HepG2 (cell line): ENCODE results near the gene LBX2. TPM values are rescaled to one million over a fixed set of nuclear protein-coding genes. Genes with fewer than 3 reads are reported as not detected.

Experiments
- CEBPG ChIP-seq: IDR thresholded peaks from 2 replicates; pipeline ENCODE4 v1.6.1; 2016
- KLF16 ChIP-seq, 2 experiments: sonication (generic) in 1 of 2; formaldehyde crosslinking in 1 of 2; IDR thresholded peaks; 2 replicates each; pipeline versions ENCODE4 v1.6.1 to v1.8.0; 2016 to 2023; ENCODE audit warnings: missing genetic modification reagents in 2 of 2, missing compliant biosample characterization in 1 of 2
- PHF5A ChIP-seq: IDR thresholded peaks from one replicate; pipeline ENCODE4 v1.6.1; 2018; ENCODE audit warnings: low read depth, missing genetic modification reagents; ENCODE audit not compliant: unreplicated experiment
- PPARG ChIP-seq: conservative IDR thresholded peaks from 2 replicates; pipeline ENCODE4 v1.6.1; 2016; ENCODE audit warnings: missing biosample characterization, missing genetic modification reagents
- RELA ChIP-seq: sonication (generic); formaldehyde crosslinking; IDR thresholded peaks from 2 replicates; pipeline ENCODE4 v1.4.0; 2020; ENCODE audit warnings: missing genetic modification reagents
- REST ChIP-seq, 2 experiments: IDR thresholded peaks; 2 replicates each; pipeline ENCODE4 v1.6.1; 2011 to 2012; ENCODE audit warnings: low read length in 2 of 2, borderline replicate concordance in 1 of 2, low read depth in 1 of 2, mild to moderate bottlenecking in 1 of 2, moderate library complexity in 1 of 2
- RFX1 ChIP-seq: fragments of 450-650 bp; IDR thresholded peaks from 2 replicates; pipeline ENCODE4 v1.6.1; 2017
- SMAD3 ChIP-seq: sonication (generic); formaldehyde crosslinking; IDR thresholded peaks from 2 replicates; pipeline ENCODE4 v1.4.0; 2020; ENCODE audit warnings: missing genetic modification reagents
- TBL1XR1 ChIP-seq: fragments of 150-350 bp; IDR thresholded peaks from 2 replicates; pipeline ENCODE4 v1.6.1; 2014; ENCODE audit warnings: borderline replicate concordance, low read length; ENCODE audit not compliant: partially characterized antibody
- ZFP1 ChIP-seq: IDR thresholded peaks from 2 replicates; pipeline ENCODE4 v1.6.1; 2016
- ZHX1 ChIP-seq: sonication (generic); formaldehyde crosslinking; IDR thresholded peaks from 2 replicates; pipeline ENCODE4 v1.8.1; 2022; ENCODE audit warnings: low read depth, mild to moderate bottlenecking, missing genetic modification reagents
- ZKSCAN8 ChIP-seq: IDR thresholded peaks from 2 replicates; pipeline ENCODE4 v1.6.1; 2016; ENCODE audit warnings: borderline replicate concordance, missing genetic modification reagents, missing compliant biosample characterization
- ZNF232 ChIP-seq: sonication (generic); formaldehyde crosslinking; IDR thresholded peaks from 2 replicates; pipeline ENCODE4 v1.4.0; 2020; ENCODE audit warnings: missing genetic modification reagents, borderline replicate concordance
- ZNF331 ChIP-seq: sonication (generic); formaldehyde crosslinking; IDR thresholded peaks from 2 replicates; pipeline ENCODE4 v1.4.0; 2020; ENCODE audit warnings: missing genetic modification reagents
- ZNF451 ChIP-seq: sonication (generic); formaldehyde crosslinking; IDR thresholded peaks from 2 replicates; pipeline ENCODE4 v1.5.0; 2020; ENCODE audit warnings: mild to moderate bottlenecking, missing genetic modification reagents
- polyA plus RNA-seq, 8 experiments: library from polyadenylated mRNA; depleted of rRNA in 3 of 8; stranded (reverse) in 7 of 8; unstranded in 1 of 8; fragments of >200 nt; fragmentation: Illumina TruSeq in 4 of 8; extraction: Trizol in 4 of 8; gene quantifications; 2 replicates each; pipeline versions ENCODE4 v1.2.1 to v1.2.3, GENCODE V29; 2011 to 2016; ENCODE audit warnings: low read depth in 4 of 8, missing spikeins in 1 of 8, mixed read lengths in 1 of 8; ENCODE audit not compliant: insufficient read depth in 1 of 8
- total RNA-seq, 5 experiments: library from RNA; depleted of rRNA; stranded (reverse); fragments of >200 nt; fragmentation: Illumina TruSeq; extraction: Trizol; gene quantifications; 2 replicates each; pipeline ENCODE4 v1.2.3, GENCODE V29; 2016; ENCODE audit warnings: low read depth in 1 of 5
- TF ChIP-seq, protein P1 (sequence below): sonication (generic); formaldehyde crosslinking; IDR thresholded peaks from 2 replicates; pipeline ENCODE4; 2020; ENCODE audit warnings: missing genetic modification reagents, mild to moderate bottlenecking, borderline replicate concordance
- TF ChIP-seq, protein P2 (sequence below): sonication (generic); formaldehyde crosslinking; IDR thresholded peaks from 2 replicates; pipeline ENCODE4 v1.5.0; 2020; ENCODE audit warnings: missing genetic modification reagents

The LBX2 gene
- total and polyA plus RNA-seq, 2 of the 13 experiments (the other 11 are each of a cell fraction or from before 2014, with no cell fraction given), result 6.4 to 8.1 TPM

DNA sequence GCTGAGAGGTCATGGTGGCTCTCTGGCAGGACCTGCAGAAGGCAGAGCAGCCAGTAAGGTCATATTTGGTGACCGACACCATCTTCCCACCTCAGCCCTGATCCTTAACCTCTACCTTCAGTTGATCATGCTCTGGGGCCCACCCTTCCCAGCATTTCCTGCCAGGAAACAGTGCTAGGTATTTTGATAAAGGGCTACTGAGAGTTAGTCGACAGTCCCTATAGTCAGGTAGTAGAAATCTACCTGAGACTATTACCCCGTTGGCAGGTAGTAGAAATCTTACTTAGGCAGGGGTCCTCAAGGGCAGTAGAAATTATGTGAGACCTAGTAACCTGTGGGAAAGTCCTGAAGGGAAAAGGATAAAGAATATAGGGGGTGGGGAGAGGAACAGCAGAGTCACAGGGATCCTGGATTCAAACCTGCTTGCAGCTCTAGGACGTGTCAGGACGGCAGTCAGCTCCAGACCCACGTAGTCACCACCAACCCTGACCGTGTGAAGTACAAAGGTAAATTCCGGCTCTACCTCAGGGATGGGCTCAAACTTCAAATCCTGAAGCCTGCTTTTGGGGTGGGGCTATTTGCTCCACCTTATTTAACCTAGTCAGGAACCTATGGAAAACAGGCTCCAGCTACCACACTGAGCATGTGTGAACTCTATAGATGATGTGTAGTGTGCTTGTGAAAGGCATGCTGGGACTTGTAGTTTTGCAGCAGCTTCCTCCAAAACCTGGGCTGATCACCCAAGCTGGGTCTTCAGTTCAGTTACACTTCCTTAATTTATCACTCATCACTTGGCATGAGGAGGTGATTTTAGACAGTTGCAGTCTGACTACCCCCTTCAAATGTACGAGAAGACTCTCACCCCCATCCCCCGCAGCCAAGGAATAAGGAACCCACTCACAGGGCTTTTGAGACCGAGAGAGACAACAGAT is 26.6 kb upstream of the LBX2 start, which contains the start of gene DQX1 (continued):
- TF ChIP-seq ZKSCAN8 (CRISPR knock-in tag), result peak; percentile 23; the same call in 1 of the 2 replicates
- TF ChIP-seq CEBPG, result peak; percentile 59; the same call in 1 of the 2 replicates
- TF ChIP-seq, protein P1, sequence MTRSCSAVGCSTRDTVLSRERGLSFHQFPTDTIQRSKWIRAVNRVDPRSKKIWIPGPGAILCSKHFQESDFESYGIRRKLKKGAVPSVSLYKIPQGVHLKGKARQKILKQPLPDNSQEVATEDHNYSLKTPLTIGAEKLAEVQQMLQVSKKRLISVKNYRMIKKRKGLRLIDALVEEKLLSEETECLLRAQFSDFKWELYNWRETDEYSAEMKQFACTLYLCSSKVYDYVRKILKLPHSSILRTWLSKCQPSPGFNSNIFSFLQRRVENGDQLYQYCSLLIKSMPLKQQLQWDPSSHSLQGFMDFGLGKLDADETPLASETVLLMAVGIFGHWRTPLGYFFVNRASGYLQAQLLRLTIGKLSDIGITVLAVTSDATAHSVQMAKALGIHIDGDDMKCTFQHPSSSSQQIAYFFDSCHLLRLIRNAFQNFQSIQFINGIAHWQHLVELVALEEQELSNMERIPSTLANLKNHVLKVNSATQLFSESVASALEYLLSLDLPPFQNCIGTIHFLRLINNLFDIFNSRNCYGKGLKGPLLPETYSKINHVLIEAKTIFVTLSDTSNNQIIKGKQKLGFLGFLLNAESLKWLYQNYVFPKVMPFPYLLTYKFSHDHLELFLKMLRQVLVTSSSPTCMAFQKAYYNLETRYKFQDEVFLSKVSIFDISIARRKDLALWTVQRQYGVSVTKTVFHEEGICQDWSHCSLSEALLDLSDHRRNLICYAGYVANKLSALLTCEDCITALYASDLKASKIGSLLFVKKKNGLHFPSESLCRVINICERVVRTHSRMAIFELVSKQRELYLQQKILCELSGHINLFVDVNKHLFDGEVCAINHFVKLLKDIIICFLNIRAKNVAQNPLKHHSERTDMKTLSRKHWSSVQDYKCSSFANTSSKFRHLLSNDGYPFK (CRISPR knock-in tag), result no peak
- peak in 1 of 2 experiments; percentile 69; a peak in 1 of 4 replicates for TF ChIP-seq KLF16 (CRISPR knock-in tag; IDR thresholded peaks at IDR 0.05)
- TF ChIP-seq, protein P2, sequence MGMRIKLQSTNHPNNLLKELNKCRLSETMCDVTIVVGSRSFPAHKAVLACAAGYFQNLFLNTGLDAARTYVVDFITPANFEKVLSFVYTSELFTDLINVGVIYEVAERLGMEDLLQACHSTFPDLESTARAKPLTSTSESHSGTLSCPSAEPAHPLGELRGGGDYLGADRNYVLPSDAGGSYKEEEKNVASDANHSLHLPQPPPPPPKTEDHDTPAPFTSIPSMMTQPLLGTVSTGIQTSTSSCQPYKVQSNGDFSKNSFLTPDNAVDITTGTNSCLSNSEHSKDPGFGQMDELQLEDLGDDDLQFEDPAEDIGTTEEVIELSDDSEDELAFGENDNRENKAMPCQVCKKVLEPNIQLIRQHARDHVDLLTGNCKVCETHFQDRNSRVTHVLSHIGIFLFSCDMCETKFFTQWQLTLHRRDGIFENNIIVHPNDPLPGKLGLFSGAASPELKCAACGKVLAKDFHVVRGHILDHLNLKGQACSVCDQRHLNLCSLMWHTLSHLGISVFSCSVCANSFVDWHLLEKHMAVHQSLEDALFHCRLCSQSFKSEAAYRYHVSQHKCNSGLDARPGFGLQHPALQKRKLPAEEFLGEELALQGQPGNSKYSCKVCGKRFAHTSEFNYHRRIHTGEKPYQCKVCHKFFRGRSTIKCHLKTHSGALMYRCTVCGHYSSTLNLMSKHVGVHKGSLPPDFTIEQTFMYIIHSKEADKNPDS (CRISPR knock-in tag), result no peak
- no peak for TF ChIP-seq RELA
- TF ChIP-seq SMAD3 (CRISPR knock-in tag), result 0 out of 2 replicates have a peak, but pooled peaks have one; percentile 31
- no peak for TF ChIP-seq RFX1
- TF ChIP-seq ZFP1 (CRISPR knock-in tag), result 0 out of 2 replicates have a peak, but pooled peaks have one; percentile 73
- TF ChIP-seq TBL1XR1, result peak; percentile 74
- TF ChIP-seq ZNF331, result peak; percentile 73; the same call in 1 of the 2 replicates
- 0 out of 2 replicates have a peak, but pooled peaks have one; percentile 65 for TF ChIP-seq ZNF232 (CRISPR knock-in tag)
- peak in 1 of 2 experiments; percentile 61; a peak in 1 of 4 replicates for TF ChIP-seq REST (IDR thresholded peaks at IDR 0.05; ENCODE audit: borderline replicate concordance in 1 of 2, low read depth in 1 of 2, low read length in 2 of 2)
- no peak for TF ChIP-seq ZNF451 (CRISPR knock-in tag)
- peak; percentile 83 for TF ChIP-seq ZHX1 (CRISPR knock-in tag)
- TF ChIP-seq PHF5A (CRISPR knock-in tag), result peak; percentile 46
- peak; percentile 81; the same call in 1 of the 2 replicates for TF ChIP-seq PPARG (CRISPR knock-in tag)
